Stimulated activated CD8-positive, alpha-beta memory T cell treated with anti-CD3 and anti-CD28 coated beads, Interleukin-15, amount 100 ng/mL, for 24 hours (primary cell): Measurements from ENCODE around the gene DDX31.

ENCODE experiments used
- DNase-seq: peaks from one replicate; pipeline ENCODE4 v3.0.0-alpha.2; 2020; ENCODE audit warnings: low read depth

Gene DDX31

DNA sequence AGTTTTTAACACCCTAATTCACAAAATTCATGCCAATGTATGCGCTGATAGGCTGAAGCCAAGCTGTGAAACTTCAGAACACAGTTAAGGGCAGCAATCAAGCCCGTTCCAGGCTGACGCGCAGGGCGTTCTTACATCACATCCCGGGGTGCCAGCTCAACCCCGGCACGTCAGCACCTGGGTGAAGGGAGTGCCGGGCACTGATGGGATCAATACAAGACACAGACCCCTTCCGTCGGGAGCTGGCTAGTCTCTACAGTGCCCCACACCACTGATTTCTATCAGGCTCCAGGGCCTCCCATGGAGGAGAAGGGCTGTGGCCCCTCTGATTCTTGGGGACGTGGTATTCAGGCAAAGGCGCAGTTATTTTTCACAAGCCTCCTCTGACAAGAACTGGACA, 75.4 kb downstream of the DDX31 start:
- DNase-seq, result no peak

DNA sequence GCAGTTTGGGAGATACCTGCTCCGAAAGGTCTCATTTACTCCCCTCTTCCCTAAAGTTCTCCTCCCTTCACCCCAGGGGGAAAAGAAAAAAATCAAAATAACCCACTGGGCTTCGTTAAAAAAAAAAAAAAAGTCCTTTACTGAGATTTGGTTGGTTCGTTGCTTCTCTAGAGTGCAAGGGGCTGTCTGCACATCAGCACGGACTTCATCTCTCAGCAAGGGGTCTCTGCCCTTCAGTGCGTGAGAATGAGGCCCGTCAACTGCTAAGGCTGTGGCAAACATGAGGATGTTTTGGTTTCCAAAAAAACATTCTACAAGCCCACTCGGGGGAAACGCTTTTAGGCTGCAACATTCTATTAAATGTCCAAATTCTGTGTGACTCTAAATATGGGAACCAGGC, 77.3 kb downstream of the DDX31 start:
- DNase-seq, result no peak

DNA sequence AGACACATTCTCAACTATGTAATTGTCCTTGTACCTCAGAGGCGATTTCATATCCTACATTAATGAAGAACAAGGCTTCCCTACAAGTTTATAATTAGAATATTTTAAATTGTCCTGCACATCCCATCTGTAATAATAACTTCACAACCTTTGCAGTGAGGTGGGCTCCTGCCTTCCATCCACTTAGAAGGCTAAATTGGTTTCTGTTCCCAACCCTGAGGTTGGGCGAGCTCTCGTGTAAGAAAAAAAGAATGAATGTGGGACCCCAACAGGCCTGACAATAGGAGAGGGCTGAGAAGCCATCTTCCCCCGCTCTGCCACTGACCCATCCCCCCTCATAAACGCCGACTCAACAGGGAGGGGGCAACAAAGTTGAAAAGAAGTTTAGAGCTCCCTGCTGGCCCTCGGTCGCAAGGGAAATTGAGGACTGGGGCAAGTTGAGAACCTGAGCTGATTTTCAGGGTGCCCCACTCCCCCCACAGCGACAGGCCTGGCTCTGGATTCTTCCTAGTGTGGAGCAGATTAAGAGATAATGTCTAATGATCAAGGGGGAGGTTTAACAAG, 78.0 kb downstream of the DDX31 start:
- no peak for DNase-seq

DNA sequence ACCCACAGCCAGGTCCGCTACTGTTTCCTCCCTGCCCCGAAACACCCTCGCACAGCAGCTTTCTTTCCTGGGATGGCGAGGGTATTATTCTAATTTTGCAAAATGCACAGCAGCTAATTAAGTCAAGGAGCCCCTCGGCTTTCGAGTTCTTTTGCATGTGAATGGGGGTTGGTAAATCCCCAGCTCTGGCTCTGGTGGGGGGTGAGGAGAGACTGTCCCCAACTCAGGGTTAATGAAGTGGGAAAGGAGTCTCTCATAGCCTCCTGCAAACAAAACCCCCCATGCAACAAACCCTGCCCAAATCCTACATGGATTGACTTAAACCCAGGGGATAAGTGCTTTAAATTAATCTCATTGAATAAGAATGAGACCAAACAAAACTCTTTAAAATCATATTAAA, 78.5 kb downstream of the DDX31 start:
- no peak for DNase-seq

DNA sequence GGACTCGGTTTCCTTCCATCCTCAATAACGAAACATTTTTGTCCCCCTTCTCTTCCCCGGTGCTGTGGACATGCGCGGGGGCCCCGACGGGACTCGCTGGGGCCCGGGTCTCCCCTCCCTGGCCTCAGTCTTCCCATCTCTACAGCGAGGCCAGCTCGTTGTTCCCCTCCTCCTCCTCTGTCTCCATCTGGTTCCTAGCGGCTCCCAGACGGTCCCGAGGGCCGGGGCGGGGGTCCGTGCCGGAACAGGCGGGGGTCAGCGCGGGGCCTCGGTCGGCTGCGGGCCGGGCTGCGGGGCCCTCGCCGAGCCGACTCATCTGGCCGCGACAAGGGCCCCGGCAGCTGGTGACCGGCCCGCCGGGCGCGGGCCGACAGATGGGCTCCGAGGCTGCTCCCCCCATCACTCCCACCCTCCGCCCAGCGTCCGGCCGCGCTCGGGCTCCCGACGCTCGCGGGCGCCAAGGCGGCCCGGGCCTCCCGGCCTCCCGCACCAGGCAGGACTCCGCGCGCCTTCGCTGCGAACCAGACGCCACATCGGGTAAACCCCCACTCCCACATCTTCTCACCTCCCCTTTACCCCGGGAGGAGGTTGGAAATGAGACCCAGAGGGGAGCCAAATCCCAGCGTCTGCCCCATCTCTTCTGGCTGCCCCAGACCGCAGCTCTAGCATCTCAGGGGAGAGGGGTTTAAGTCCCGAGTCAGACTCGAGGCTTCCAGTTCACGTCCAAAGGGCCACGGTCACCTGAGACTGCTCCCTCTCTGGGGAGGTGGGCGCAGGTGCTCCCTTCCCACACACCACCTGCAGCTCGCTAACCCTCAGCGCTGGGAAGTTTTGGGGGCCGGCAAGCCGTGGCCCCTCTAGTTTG, 79.2 kb downstream of the DDX31 start:
- DNase-seq, result no peak

DNA sequence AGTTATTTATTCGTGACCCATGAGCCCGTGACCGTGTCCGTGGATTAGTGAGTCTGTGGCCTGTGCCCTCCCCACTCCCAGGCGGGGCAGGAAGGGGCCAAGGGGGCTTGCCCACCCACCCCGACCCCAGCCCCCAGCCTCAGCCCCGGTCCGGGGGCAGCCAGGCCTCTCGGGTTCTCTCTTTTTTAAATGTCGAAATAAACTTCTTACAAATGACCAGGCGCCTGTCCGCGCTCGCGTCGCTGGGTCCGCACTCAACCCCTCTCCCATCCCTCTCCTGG, 79.8 kb downstream of the DDX31 start:
- DNase-seq, result no peak

DNA sequence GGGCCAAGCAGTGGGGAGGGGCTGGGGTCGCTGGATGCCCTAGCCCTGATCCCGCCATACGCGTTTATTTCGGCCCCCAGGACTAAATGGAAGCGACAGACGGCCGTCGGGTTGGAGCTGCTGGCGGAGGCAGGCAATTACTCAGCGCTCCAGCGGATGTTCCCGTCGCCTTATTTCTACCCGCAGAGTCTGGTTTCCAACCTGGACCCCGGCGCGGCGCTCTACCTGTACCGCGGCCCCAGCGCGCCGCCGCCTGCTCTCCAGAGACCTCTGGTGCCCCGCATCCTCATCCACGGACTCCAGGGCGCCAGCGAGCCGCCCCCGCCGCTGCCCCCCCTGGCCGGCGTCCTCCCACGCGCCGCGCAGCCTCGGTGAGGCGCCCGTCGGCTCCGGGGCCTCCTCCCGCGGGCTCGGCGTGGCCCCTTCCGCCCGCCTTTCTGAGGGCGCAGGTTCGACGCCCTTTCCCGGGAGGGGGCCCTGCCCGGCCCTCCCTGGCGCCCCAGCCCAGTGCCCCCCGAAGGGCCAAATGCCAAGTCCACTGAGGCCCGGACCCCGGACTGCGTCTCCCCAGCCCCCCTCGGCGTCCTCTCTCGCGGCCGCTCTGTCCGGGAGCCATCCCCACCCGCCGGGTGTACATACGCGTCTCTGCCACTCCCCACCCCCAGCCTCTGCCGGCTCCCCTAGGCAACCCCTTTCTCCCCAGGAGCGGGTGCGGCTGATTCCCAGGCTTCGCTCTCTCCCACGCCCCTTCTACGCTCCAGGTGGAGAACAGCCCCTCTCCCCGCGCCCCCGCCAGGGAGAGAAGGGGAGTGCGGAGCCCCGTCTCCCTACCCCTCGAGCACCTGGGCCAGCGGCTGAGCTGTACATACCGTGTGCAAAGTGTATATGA, 80.4 kb downstream of the DDX31 start:
- DNase-seq, result no peak

DNA sequence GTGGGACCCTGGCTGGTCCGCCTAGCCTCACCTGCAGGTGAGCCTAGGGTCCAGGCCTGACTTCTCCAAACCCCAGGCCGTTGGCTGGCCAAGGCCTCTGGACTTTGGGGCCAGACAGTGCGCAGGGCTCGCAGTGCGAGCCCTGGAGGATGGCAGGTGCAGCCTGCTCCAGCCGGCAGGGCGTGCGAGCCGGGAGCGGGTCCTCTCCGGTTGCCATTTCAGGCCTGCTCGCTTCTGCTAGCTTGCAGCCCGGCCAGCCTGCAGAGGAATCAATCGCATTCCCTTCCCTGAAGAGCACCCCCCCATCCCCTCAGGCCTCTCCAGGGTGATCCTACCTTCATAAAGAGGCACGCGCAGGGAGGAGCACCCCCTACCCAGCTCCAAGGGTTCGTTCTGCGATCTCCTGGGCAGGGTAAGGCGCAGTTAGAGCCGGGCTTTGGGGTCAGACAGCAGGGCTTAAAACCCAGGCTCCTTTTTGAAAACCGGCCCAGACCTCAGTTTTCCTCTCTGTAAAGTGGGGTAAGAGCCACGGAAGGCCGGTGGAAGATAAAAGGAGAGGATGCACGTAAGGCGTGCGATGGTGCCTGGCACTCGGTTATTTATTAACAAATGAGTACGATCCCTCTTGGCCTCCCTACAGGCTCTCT, 81.2 kb downstream of the DDX31 start:
- no peak for DNase-seq

DNA sequence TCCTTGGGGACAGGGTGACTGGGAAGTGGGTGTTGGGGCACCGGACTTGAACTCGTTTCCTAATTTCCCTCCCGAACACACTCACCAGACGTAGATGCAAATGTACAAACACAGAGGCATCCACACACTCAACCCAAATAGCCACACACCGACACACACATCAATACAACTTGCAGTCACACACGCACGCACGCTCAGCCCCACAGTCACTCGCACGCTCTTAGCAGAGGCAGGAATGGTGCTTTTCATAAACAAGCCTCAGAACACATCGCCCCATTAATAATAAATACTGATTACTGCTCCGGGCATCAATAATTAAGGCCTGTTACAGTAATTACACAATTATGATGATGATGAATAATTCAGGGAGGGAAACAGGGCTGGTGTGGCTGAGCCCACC, 81.7 kb downstream of the DDX31 start:
- no peak for DNase-seq

DNA sequence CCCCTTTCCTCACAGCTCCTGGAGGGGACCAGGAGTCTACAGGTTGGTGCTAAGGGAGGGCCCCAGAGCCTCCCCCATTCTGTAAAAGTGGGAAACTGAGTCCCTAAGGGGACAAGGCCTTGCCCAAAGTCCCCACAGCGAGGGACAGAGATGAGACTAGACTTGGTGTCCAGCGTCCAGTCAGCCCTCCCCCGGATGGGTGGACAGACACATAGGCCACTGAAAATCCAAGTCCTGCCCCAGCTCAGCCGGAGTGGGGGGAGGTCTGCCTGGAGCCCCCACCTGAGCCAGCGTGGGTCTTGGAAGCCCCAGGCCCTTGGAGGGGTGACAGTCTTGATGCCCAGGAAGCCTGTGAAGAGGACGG, 82.2 kb downstream of the DDX31 start:
- no peak for DNase-seq

DNA sequence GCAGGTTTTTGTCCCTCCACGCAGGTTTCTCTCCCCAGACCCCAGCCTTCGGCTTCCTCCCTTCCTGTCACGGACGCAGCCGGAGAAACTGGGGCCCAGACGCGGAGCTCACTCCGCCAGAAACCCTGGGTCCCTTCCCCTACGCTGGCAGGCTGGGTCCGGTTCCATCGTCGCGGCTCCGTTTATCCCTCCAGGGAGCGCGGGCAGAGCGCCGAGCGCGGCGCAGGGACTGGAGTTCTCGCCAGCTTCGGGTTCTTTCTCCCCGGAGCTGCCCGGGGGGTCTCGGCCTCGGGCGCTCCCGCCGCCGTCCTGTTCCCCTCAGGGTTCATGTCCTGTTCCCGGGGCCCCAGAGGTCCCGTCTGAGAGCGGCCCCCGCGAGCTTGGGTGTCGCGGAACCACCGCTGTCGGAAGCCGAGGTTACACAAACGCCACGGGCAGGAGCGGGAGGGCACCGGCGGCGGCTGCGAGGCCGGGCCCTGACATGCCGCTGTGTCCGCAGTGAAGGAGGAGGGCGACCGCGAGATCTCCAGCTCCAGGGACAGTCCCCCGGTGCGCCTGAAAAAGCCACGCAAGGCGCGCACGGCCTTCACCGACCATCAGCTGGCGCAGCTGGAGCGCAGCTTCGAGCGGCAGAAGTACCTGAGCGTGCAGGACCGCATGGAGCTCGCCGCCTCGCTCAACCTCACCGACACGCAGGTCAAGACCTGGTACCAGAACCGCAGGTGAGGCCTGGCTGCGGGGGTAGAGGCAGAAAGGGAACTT, 82.8 kb downstream of the DDX31 start:
- no peak for DNase-seq

DNA sequence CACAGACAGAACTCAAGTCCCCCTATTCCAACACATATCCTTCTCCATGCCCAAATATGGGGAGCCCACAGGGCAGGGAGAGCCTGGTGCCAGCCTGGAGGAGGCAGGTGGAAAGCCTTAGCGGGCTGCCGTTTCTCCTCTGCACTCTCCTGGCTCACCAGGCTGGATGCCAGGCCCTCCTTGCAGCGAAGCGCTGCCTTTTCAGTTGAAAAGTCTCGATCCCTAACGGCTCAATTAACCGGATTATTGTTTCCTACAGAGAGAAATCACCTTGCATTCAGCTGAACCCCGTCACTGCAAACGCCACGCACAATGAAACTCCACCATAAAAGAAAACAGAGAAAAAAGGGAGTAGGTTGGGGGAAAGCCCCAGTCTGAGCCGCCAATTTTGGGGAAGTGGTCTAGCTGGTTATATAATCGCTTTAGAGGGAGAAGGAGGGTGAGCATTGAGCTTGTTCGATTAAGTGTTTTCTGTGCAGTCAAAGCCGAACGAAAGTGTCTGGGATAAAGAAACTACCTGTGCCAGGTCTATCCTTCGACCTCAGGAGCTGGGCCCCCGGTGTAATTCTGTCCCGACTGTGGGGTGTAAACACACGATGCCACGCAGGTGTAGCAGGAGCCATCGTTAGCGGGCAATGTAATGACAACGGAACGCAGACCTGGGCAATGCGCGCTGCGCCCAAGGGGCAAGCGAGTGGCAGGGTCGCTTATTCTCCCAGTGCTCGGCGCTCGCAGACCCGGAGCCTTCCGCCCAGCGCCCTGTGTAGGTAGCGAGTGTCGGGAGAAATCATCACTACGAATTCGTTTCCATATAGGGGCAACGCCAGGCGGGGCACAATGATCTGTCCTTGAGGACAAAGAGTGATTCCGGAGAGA, 83.6 kb downstream of the DDX31 start:
- no peak for DNase-seq

DNA sequence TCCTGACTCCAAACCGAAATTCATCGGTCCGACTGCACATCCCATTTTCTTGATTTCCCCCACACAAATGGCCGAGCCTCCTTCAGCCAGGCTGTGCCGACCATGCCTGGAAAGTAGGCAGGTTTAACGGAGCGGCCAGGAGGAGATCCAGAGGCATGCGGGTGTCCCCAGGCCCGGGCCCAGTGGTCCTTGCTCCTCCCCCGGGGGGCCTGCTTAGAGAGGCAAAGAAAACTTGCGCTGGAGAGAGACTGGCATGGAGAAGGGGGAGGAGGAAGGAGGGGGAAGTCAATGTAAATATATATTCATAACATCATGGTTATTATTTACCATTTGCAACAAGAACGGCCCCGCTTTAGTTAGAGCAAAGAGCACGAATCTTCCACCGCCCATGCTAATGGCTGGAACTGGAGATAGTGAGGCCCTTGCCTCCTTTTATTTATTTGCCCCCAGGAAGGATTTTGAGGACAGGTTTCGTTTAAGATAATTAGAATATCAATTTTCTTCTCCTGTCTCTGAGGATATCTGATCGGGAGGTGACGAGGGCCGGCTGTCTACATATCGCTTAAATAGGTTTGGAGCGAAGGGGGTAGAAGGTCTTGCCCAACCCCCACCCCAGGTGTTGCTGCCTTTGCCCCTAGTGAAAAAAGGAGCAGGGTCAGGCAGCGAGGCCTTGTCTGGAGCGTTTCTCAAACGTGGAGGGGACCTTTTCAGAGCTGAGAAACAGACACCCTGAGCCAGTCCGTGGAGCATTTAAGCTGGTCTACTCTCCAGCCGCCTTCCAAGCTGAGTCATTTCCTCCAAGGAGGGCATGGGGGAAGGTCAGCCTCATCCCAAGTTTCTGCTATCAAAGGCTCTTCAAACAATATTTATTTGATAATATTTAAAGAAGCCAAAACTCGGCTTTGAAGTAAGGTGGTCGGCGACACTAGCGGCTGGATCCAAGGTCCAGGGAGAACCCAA, 84.9 kb downstream of the DDX31 start:
- no peak for DNase-seq

DNA sequence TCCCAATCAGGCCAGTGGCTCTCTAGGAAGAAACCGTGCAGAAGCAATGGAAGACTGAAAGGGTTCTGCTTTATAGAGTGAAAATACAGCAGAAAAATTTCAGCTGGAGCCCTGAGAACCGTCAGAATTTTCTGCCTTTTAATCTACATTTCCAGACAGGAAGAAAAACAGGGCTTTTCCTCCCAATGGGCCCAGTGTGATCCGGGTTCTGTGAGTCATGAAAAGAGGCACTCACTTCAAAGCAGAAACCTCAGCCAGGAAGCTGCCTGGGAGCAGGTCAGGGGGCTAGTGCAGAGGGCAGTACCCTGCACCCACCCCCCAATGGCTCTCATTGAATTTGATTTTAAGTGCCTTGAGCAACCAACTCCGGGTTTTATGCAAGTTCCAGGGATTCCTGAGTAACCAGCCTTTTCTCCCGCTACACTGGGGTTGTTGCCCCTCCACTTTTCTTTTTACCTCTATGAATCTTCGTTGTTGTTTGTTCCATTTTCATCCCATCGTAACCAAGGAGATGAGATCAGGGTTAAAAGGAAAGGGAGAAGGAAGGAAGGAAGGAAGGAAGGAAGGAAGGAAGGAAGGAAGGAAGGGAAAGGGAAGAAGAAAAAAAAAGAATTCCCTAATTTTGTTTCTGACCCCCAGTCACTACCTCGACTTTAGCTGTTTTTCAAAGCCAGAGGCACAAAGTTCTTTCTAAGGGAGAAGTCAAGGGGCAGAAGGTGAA, 86.0 kb downstream of the DDX31 start:
- no peak for DNase-seq

DNA sequence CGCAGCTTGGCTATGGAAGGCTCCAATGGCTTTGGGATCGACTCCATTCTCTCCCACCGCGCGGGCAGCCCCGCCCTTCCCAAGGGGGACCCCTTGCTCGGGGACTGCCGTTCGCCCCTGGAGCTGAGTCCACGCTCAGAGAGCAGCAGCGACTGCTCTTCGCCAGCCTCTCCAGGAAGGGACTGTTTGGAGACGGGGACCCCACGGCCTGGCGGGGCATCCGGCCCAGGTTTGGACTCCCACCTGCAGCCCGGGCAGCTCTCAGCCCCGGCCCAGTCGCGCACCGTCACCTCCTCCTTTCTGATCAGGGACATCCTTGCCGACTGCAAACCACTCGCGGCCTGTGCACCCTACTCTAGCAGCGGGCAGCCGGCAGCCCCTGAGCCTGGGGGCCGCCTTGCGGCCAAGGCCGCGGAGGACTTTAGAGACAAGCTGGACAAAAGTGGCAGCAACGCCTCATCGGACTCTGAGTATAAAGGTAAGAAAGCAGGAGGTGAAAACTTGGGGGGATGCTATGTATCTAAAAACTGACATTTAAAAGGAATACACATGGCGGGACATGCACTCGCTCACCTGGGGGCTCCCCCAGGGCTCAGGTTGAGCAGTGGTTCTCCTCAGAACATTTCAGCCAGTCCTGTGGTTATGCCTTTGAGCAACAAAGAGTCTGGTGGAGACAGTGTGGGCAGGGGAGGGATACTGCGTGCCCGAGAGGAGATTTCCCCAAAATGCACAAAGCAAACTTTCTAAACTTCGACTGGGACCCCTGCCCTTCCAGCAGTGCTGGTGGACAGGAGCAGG, 86.8 kb downstream of the DDX31 start:
- DNase-seq, result no peak

DNA sequence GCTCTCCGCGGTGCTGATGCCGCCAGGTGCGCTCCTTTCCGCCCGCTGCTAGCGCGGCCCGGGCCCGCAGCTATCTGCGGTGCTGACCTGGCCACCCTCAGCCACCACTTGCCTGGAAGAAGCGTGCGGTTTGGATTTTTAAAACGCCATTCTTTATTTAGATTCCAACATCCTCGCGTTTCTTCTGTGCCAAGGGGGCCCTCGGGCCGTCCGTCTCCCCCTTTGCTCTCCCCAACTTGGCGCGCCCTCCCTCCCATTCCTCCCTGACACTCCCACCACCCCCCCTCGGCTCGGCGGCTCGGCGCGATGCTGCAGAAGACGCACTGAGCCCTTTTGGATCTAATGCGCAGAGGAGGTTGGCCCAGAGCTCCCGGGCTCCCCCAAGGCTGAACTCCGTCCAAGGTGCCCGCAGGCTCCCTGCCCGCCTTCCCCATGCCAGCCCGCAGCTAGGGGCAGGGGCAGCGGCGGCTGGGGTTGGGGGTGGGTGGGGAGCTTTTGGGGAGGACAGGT, 87.5 kb downstream of the DDX31 start, which contains the start of gene BARHL1:
Gene BARHL1 (plus strand): TSS at position 331 of the 510 bp plus-strand sequence. CDS start 192 bp downstream, outside the sequence.
- DNase-seq, result no peak

DNA sequence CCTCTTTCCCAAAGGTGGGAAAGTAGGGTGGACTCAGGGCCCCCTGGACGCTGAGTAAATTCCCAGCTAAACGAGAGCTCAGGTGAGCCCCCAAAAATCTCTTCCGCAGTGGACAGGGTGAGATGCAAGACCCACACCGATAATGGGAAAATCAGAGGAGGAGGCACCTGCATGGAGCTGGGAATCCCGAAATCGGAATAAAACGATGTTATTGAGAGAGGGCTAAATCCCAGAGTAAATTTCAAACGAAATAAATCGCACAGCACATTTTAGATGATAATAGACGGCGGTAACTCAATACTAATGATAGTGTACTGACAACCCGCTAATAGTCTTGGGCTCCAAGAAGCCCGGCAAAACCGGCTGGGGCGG, 90.4 kb downstream of the DDX31 start:
- DNase-seq, result no peak

DNA sequence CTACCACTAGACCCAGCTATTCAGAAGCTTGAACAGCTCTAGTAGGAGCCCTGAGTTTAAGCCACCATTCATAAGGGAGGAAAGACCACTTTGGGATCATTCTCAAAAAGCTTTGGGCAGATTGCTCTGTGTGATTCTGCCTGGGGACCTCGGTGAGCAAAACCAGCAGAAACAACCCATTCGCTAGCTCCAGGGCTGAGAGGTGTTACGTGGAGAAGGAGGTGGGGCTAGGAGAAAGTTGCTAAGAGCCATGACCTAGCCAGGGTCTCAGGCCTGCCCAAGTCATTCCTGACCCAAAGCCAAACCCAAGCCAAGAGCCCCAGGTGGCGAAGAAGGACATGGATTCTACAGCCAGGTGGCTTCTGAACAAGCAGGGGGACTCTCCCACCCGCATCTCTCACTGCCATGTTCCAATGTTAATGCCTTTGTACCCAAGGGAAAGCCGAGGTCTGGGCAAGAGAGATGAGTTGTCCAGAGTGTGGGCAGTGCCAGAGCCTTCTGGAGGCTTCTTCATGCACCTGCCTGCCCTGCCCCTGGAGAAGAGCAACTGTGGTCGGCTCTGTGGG, 91.3 kb downstream of the DDX31 start:
- DNase-seq, result no peak
